Activated CD4-positive, alpha-beta T cell treated with anti-CD3 and anti-CD28 coated beads for 24 hours (primary cell): Measurements from ENCODE around the gene MAPKAPK3.
"Not testable (repeated sequence)": the region's sequence is repeated elsewhere in the genome, so short reads cannot be mapped to it uniquely, and the experiment has no call there.

Source experiments
- DNase-seq, 2 donors: peaks; one replicate each; pipeline ENCODE4 v3.0.0-alpha.2; 2020; ENCODE audit warnings: low read depth in 2 of 2

The MAPKAPK3 gene

GRCh38 chr3:50687916-50688315, 71.0 kb downstream of the MAPKAPK3 start:
- DNase-seq, result no peak

- not testable (repeated sequence) for DNase-seq
Measured at GRCh38 chr3:50688602-50689001, 71.7 kb downstream of the MAPKAPK3 start.

DNA sequence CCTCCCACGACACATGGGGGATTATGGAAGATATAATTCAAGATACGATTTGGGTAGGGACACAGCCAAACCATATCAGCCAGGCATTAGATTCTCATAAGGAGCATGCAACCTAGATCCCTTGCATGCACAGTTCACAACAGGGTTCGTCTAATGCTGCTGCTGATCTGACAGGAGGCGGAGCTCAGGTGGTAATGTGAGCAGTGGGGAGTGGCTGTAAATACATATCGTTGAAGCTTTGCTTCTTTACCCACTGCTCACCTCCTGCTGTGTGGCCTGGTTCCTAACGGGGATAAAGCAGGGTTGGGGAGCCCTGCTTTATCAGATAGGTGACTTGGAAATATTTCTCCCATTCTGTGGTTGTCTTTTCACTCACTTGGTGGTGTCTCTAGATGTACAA, 72.6 kb downstream of the MAPKAPK3 start:
- DNase-seq, result no peak

DNA sequence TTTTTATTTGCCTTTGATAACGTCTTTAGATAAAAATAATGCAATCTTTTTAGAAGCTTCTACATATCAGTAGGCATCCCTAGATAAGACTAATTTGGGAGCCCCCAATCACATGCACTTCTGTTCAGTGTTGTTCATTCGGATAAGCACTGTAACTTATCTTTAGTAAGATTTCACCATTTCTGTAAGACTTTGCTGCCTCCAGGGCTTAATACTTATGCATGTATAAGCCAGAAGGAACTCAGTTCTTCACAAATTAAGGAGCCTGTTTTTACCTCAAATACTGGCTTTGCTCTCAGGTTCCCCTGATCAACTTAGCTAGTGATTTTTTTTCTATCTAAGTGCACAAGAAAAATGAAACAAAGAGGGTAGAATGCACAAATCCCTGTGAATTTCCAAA, 78.1 kb downstream of the MAPKAPK3 start:
- no peak for DNase-seq

GRCh38 chr3:50696276-50696675, 79.3 kb downstream of the MAPKAPK3 start:
- no peak for DNase-seq

DNA sequence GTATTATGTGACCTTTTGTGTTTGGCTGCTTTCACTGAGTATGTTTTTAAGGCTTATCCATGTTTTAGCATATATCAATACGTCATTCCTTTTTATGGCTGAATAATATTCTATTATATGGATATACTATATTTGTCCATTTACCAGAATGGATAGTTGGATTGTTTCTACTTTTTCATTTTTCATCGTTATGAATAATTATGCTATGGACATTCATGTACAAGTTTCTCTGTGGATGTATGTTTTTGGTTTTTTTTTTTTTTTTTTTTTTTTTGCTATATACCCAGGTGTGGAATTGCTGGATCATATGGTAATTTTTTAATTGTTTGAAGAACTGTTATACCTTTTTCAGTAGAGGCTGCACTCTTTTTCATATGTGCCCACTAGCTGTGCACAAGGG, 81.3 kb downstream of the MAPKAPK3 start:
- DNase-seq, result no peak
